ENCODE results near the gene ASRGL1.

The ASRGL1 gene

DNA sequence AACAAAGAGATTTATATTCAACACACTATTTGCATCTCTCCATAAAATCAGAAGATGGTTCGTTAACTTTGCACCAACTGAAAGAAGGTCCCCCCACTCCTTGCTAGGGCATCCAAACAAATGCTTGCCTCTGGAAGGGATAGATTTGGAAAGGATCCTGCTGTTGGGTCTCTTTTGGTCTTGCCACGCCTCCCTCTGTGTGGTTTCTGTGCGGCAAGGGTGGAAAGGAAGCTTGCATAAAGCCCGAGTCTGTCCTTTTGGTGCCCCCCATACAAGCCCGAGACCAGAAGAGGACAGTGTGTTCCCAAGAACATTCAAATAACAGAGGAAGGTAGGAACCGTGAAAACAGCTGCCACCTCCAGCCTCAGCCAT lies 96.6 kb downstream of the ASRGL1 start:
- no peaks in the 10 kb centered on the region for H3K36me3 ChIP-seq
- H3K9me3 ChIP-seq, result no peaks in the 10 kb centered on the region
- H3K4me1 ChIP-seq (ENCODE audit: control insufficient read depth in 1 of 2, insufficient read depth in 1 of 2, low read depth in 1 of 2, low read length in 1 of 2), result peaks cover 5 to 19% of the 10 kb centered on the region in 2 experiments
- no peak overlapping the region for H3K27ac ChIP-seq
- TF ChIP-seq, protein P1, sequence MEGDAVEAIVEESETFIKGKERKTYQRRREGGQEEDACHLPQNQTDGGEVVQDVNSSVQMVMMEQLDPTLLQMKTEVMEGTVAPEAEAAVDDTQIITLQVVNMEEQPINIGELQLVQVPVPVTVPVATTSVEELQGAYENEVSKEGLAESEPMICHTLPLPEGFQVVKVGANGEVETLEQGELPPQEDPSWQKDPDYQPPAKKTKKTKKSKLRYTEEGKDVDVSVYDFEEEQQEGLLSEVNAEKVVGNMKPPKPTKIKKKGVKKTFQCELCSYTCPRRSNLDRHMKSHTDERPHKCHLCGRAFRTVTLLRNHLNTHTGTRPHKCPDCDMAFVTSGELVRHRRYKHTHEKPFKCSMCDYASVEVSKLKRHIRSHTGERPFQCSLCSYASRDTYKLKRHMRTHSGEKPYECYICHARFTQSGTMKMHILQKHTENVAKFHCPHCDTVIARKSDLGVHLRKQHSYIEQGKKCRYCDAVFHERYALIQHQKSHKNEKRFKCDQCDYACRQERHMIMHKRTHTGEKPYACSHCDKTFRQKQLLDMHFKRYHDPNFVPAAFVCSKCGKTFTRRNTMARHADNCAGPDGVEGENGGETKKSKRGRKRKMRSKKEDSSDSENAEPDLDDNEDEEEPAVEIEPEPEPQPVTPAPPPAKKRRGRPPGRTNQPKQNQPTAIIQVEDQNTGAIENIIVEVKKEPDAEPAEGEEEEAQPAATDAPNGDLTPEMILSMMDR (IDR thresholded peaks at IDR 0.05), result no peak
- H3K27me3 ChIP-seq, result peaks cover 42% of the 10 kb centered on the region
- no peak overlapping the region for H3K4me3 ChIP-seq (ENCODE audit: low read depth in 1 of 2, low read length in 1 of 2)

DNA sequence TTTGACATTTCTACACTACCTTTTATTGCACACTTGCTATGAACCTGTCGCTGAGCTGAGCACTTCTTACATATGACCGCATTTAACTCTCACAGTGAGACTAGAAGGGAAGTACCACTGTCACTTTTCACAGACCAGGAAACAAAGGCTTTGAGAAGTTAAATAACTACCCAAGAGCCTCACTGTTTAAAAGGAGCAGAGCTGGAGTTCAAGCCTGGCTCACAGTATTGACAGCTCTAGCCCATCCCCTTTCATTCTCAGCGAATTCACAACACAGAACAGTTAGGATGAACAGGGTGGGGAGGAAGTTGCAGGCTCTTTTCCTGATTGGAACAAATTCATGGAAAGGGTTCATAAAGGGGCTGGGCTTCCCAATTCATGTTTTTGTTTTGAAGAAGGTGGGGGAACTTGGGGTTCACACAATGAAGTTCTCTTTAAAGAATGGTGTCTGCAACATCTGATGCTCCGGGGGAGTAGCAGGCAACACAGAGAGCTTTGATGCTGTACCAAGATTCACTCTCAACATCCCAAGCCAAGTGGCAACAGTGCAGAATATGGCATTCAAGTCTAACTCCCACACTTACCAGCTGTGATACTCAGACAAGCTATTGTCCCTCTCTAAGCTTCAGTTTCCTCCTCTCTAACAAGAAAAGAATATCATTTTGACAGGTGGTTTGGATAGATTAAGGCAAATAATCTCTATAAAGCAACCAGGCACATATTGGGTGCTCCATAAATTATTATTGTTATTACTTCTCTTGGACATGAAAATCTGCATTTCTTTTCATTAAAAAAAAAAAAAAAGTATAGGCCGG lies 98.8 kb downstream of the ASRGL1 start:
- TF ChIP-seq, protein P1 (IDR thresholded peaks at IDR 0.05), result no peak
- Histone ChIP-seq H3K27me3 (peaks cover 34% of the 10 kb centered on the region), H3K4me3 (ENCODE audit: low read depth in 1 of 2, low read length in 1 of 2) (no peak overlapping the region), H3K9me3 (no peaks in the 10 kb centered on the region), H3K36me3 (no peaks in the 10 kb centered on the region), H3K27ac (no peak overlapping the region), H3K4me1 (ENCODE audit: control insufficient read depth in 1 of 2, insufficient read depth in 1 of 2, low read depth in 1 of 2, low read length in 1 of 2) (peaks cover 0 to 6% of the 10 kb centered on the region in 2 experiments)

DNA sequence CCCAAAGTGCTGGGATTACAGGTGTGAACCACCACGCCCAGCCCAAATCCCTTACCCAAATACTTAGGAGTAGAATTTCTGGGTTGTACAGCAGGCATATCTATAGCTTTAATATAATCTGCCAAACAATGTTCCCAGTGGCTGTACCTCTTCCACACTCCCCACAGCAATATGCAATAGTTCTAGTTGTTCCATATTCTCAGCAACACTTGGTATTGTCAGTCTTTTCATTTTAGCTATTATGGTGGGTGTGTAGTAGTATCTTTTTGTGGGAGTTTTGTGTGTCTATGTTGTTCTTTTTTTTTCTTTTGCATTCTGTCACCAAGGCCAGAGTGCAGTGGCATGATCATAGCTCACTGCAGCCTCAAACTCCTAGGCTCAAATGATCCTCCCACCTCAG lies 100.4 kb downstream of the ASRGL1 start:
- peaks cover 18% of the 10 kb centered on the region for H3K27me3 ChIP-seq
- H3K9me3 ChIP-seq, result no peaks in the 10 kb centered on the region
- H3K4me3 ChIP-seq (ENCODE audit: low read depth in 1 of 2, low read length in 1 of 2), result no peak overlapping the region
- H3K4me1 ChIP-seq (ENCODE audit: control insufficient read depth in 1 of 2, insufficient read depth in 1 of 2, low read depth in 1 of 2, low read length in 1 of 2), result peaks cover 0 to 6% of the 10 kb centered on the region in 2 experiments
- TF ChIP-seq, protein P1 (IDR thresholded peaks at IDR 0.05), result no peak
- H3K27ac ChIP-seq, result no peak overlapping the region
- H3K36me3 ChIP-seq, result no peaks in the 10 kb centered on the region

DNA sequence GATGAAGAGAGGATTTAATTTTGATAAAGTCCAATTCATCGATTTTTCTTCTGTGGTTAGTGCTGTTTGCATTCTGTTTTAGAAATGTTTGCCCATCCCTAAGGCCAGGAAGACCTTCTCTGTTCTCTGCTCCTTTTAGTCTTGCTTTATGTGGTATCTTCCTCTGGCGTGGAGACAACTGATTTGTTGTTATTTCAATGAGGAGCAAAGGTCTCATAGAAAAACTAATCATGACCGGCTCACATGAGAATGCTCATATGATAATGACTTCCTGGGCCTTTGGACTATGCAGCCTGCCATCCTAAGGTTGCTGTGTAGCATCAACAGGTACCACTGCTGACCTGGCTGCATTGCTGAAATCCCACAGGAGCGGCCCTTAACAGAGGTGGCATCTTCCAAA lies 101.4 kb downstream of the ASRGL1 start:
- no peaks in the 10 kb centered on the region for H3K9me3 ChIP-seq
- peaks cover 0 to 3% of the 10 kb centered on the region in 2 experiments for H3K4me1 ChIP-seq (ENCODE audit: control insufficient read depth in 1 of 2, insufficient read depth in 1 of 2, low read depth in 1 of 2, low read length in 1 of 2)
- TF ChIP-seq, protein P1 (IDR thresholded peaks at IDR 0.05), result no peak
- no peak overlapping the region for H3K4me3 ChIP-seq (ENCODE audit: low read depth in 1 of 2, low read length in 1 of 2)
- no peak overlapping the region for H3K27ac ChIP-seq
- no peaks in the 10 kb centered on the region for H3K36me3 ChIP-seq
- H3K27me3 ChIP-seq, result peaks cover 13% of the 10 kb centered on the region

DNA sequence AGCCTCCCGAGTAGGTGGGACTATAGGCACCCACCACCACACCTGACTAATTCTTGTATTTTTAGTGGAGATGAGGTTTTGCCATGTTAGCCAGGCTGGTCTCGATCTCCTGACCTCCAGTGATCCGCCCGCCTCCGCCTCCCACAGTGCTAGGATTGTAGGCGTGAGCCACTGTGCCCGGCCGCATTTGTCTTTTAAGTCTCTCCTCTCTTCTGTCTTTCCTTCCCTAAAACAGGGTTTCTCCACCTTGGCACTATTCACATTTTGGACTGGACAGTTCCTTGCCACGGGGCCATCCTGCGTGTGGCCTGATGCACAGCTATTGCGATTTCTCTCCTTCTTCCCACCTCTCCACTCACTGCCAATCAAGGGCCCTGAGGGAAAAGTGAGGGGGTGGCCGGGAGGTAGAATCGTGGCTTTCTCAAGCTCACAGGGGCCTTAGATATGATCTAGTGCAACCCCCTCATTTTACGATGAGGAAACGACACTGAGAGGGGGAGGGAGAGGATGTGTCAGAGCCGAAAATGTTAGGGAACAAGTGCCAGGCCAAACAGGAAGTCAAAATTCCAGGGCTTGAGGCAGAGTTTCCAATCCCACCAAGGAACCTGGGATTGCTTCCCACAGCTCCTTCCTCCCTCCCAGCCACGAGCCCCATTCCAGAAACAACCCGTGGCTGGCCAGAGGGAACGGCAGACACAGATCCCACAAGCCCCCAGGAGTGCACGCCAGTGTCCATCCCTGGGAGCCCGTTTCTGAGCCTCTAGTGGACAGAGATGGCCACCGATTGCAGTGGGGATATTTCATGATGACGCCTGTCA lies 102.7 kb downstream of the ASRGL1 start:
- Histone ChIP-seq H3K9me3 (no peaks in the 10 kb centered on the region), H3K4me3 (ENCODE audit: low read depth in 1 of 2, low read length in 1 of 2) (no peak overlapping the region), H3K27ac (no peak overlapping the region), H3K36me3 (no peaks in the 10 kb centered on the region), H3K4me1 (ENCODE audit: control insufficient read depth in 1 of 2, insufficient read depth in 1 of 2, low read depth in 1 of 2, low read length in 1 of 2) (peaks cover 4 to 7% of the 10 kb centered on the region in 2 experiments), H3K27me3 (peaks cover 21% of the 10 kb centered on the region)
- TF ChIP-seq, protein P1 (IDR thresholded peaks at IDR 0.05), result no peak
